ENCODE measurements around the gene ATP6AP2.

The ATP6AP2 gene

GRCh38 chrX:40644176-40644575 lies 63.4 kb downstream of the ATP6AP2 start:
- DNase-seq (ENCODE audit: low read depth in 2 of 2) = no peak

GRCh38 chrX:40644821-40645358 lies 64.1 kb downstream of the ATP6AP2 start:
- peak in 1 of 2 donors; percentile 24 for DNase-seq (ENCODE audit: low read depth in 2 of 2)

GRCh38 chrX:40646489-40647306 lies 65.9 kb downstream of the ATP6AP2 start:
- DNase-seq (ENCODE audit: low read depth in 2 of 2) = peak; percentile 6 to 18

GRCh38 chrX:40647307-40648197 lies 66.8 kb downstream of the ATP6AP2 start, which contains the start of gene CXorf38:
CXorf38 (minus strand) TSS chrX:40647561; CDS start chrX:40647520, 41 bp downstream.
- peak; percentile 89 to 97 for DNase-seq (ENCODE audit: low read depth in 2 of 2)

- peak; percentile 48 to 80 for DNase-seq (ENCODE audit: low read depth in 2 of 2)
Observed at GRCh38 chrX:40651620-40652223, 71.0 kb downstream of the ATP6AP2 start.

- no peak for DNase-seq (ENCODE audit: low read depth in 2 of 2)
Observed at GRCh38 chrX:40652664-40653063, 71.9 kb downstream of the ATP6AP2 start.

GRCh38 chrX:40653535-40653934 lies 72.8 kb downstream of the ATP6AP2 start:
- DNase-seq (ENCODE audit: low read depth in 2 of 2) = no peak
